HL-60 (cell line): Measurements from ENCODE around the gene DENND6A.

ENCODE experiments used
- GABPA ChIP-seq: IDR thresholded peaks from 2 replicates; pipeline ENCODE4 v1.6.1; 2012; ENCODE audit warnings: low read depth
- POLR2AphosphoS5 ChIP-seq: IDR thresholded peaks from 2 replicates; pipeline ENCODE4 v1.6.1; 2012; ENCODE audit warnings: low read depth
- REST ChIP-seq: IDR thresholded peaks from 2 replicates; pipeline ENCODE4 v1.6.1; 2012; ENCODE audit warnings: low read depth; ENCODE audit not compliant: insufficient replicate concordance
- SPI1 ChIP-seq: IDR thresholded peaks from 2 replicates; pipeline ENCODE4 v1.6.1; 2012; ENCODE audit warnings: low read depth, mild to moderate bottlenecking, borderline replicate concordance
- TF ChIP-seq, protein P1 (sequence below): IDR thresholded peaks from one replicate; pipeline ENCODE4 v1.5.1; 2011; ENCODE audit warnings: low read length, control low read depth, inconsistent platforms; ENCODE audit not compliant: insufficient read depth

GRCh38 chr3:57675530-57675929, 17.3 kb downstream of the DENND6A start:
- TF ChIP-seq, protein P1, sequence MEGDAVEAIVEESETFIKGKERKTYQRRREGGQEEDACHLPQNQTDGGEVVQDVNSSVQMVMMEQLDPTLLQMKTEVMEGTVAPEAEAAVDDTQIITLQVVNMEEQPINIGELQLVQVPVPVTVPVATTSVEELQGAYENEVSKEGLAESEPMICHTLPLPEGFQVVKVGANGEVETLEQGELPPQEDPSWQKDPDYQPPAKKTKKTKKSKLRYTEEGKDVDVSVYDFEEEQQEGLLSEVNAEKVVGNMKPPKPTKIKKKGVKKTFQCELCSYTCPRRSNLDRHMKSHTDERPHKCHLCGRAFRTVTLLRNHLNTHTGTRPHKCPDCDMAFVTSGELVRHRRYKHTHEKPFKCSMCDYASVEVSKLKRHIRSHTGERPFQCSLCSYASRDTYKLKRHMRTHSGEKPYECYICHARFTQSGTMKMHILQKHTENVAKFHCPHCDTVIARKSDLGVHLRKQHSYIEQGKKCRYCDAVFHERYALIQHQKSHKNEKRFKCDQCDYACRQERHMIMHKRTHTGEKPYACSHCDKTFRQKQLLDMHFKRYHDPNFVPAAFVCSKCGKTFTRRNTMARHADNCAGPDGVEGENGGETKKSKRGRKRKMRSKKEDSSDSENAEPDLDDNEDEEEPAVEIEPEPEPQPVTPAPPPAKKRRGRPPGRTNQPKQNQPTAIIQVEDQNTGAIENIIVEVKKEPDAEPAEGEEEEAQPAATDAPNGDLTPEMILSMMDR, result no peak
- TF ChIP-seq GABPA (no peak), POLR2AphosphoS5 (no peak), REST (no peak), SPI1 (no peak)
